Peyer's patch (tissue), 4 donors: ENCODE measurements around the gene FILIP1L. TPM values are rescaled to one million over a fixed set of nuclear protein-coding genes. Genes with fewer than 3 reads are reported as not detected.
A peak's percentile ranks its signal among the peaks of the same experiment; 100 is the strongest.

Source experiments
- DNase-seq, 3 donors: peaks; one replicate each; pipeline ENCODE4 v3.0.0-alpha.2; 2017 to 2019
- H3K27ac ChIP-seq, 4 donors: fragments of 200-600 bp; sonication (generic); one replicate each; pipeline ENCODE4 v1.5.1; 2016 to 2019
- H3K27me3 ChIP-seq, 2 donors: fragments of 200-600 bp; sonication (generic); one replicate each; pipeline ENCODE4 v1.5.1; 2019
- H3K36me3 ChIP-seq, 3 donors: fragments of 200-600 bp; sonication (generic); one replicate each; pipeline ENCODE4 v1.5.1; 2016 to 2019
- H3K4me1 ChIP-seq, 4 donors: fragments of 200-600 bp; sonication (generic); one replicate each; pipeline ENCODE4 v1.5.1; 2016 to 2019
- H3K4me3 ChIP-seq, 4 donors: fragments of 200-600 bp; sonication (generic); 1 replicate in 3 of 4; 2 replicates in 1 of 4; pipeline ENCODE4 v1.5.1; 2016 to 2019; ENCODE audit warnings: mild to moderate bottlenecking in 1 of 4
- H3K9me3 ChIP-seq, 4 donors: fragments of 200-600 bp; sonication (generic); one replicate each; pipeline ENCODE4 v1.5.1; 2016 to 2019; ENCODE audit warnings: mild to moderate bottlenecking in 1 of 4
- CTCF ChIP-seq, 6 experiments: fragments of 450-650 bp in 4 of 6; fragments of 200-600 bp in 2 of 6; sonication (generic) in 1 of 6; IDR thresholded peaks; one replicate each; pipeline ENCODE4 v1.5.1; 2017 to 2019; ENCODE audit warnings: antibody characterized with exemption in 6 of 6, mild to moderate bottlenecking in 3 of 6, moderate library complexity in 1 of 6
- POLR2A ChIP-seq, 2 donors: fragments of 450-650 bp; IDR thresholded peaks; one replicate each; pipeline ENCODE4 v1.5.1; 2017; ENCODE audit warnings: antibody characterized with exemption in 2 of 2, mild to moderate bottlenecking in 2 of 2, moderate library complexity in 2 of 2
- total RNA-seq, 4 donors: library from RNA; depleted of rRNA; stranded (reverse); fragments of >200 nt; gene quantifications; one replicate each; pipeline ENCODE4 v1.1.0, GENCODE V29; 2016

Gene FILIP1L
- total RNA-seq, 4 donors from 2014 or later, result 5.3 to 69.3 (median 13.1) TPM

GRCh38 chr3:100063929-100064461 is 50.3 kb downstream of the FILIP1L start:
- no peak for TF ChIP-seq CTCF (IDR thresholded peaks at IDR 0.05)
- no peak for TF ChIP-seq POLR2A (IDR thresholded peaks at IDR 0.05)
- Histone ChIP-seq H3K27ac (peak overlapping the region in 3 of 4 donors; percentile 21 to 64 (median 56)), H3K4me3 (no peak overlapping the region), H3K27me3 (no peaks in the 10 kb centered on the region), H3K36me3 (no peaks in the 10 kb centered on the region), H3K9me3 (no peaks in the 10 kb centered on the region), H3K4me1 (no peaks in the 10 kb centered on the region)
- no peak for DNase-seq

- no peaks in the 10 kb centered on the region for H3K36me3 ChIP-seq
- no peak for DNase-seq
- no peak overlapping the region for H3K4me3 ChIP-seq
- TF ChIP-seq POLR2A (IDR thresholded peaks at IDR 0.05), result no peak
- no peak for TF ChIP-seq CTCF (IDR thresholded peaks at IDR 0.05)
- H3K9me3 ChIP-seq, result no peaks in the 10 kb centered on the region
- H3K27ac ChIP-seq, result no peak overlapping the region
- H3K4me1 ChIP-seq, result no peaks in the 10 kb centered on the region
- no peaks in the 10 kb centered on the region for H3K27me3 ChIP-seq
These were observed 51.6 kb downstream of the FILIP1L start for GRCh38 chr3:100062665-100063064.

GRCh38 chr3:100060685-100061484 is 53.4 kb downstream of the FILIP1L start:
- H3K27ac ChIP-seq, result no peak overlapping the region
- TF ChIP-seq CTCF (IDR thresholded peaks at IDR 0.05) (no peak), POLR2A (IDR thresholded peaks at IDR 0.05) (no peak)
- H3K9me3 ChIP-seq, result no peaks in the 10 kb centered on the region
- DNase-seq, result no peak
- no peaks in the 10 kb centered on the region for H3K4me1 ChIP-seq
- no peaks in the 10 kb centered on the region for H3K36me3 ChIP-seq
- no peaks in the 10 kb centered on the region for H3K27me3 ChIP-seq
- H3K4me3 ChIP-seq, result no peak overlapping the region

GRCh38 chr3:100059472-100059871 is 54.8 kb downstream of the FILIP1L start:
- Histone ChIP-seq H3K4me3 (no peak overlapping the region), H3K27me3 (no peaks in the 10 kb centered on the region), H3K9me3 (no peaks in the 10 kb centered on the region), H3K36me3 (no peaks in the 10 kb centered on the region), H3K27ac (no peak overlapping the region), H3K4me1 (no peaks in the 10 kb centered on the region)
- no peak for TF ChIP-seq POLR2A (IDR thresholded peaks at IDR 0.05)
- no peak for TF ChIP-seq CTCF (IDR thresholded peaks at IDR 0.05)
- DNase-seq, result no peak

- Histone ChIP-seq H3K36me3 (no peaks in the 10 kb centered on the region), H3K4me1 (no peaks in the 10 kb centered on the region), H3K9me3 (no peaks in the 10 kb centered on the region), H3K4me3 (no peak overlapping the region), H3K27ac (no peak overlapping the region), H3K27me3 (no peaks in the 10 kb centered on the region)
- DNase-seq, result no peak
- TF ChIP-seq POLR2A (IDR thresholded peaks at IDR 0.05) (no peak), CTCF (IDR thresholded peaks at IDR 0.05) (no peak)
These were observed 56.4 kb downstream of the FILIP1L start for GRCh38 chr3:100057716-100058575.
